HCT116 (cell line): Measurements from ENCODE around the gene SECISBP2. TPM values are rescaled to one million over a fixed set of nuclear protein-coding genes. Genes with fewer than 3 reads are reported as not detected.

Experiments
- ATAC-seq: fragments of 200-7000 bp; cut with Tn5 transposase; 2 replicates; pipeline ENCODE4 v1.9.1; 2020; ENCODE audit warnings: mild to moderate bottlenecking, moderate library complexity
- BruUV-seq: library from RNA; stranded (reverse); fragments of 400-500 nt; replicated peaks from 2 replicates; lab custom pipeline; 2021; lab: Mats Ljungman, UMichigan
- CTCF ChIA-PET: fragments of 300-600 bp; sonication (Branson Sonifier 250); formaldehyde crosslinking; loops from one replicate; lab custom pipeline; 2021; ENCODE audit warnings: antibody characterized with exemption; lab: Charles Lee
- POLR2A ChIA-PET: fragments of 300-600, 350-600 bp; sonication (Branson Sonifier 250); formaldehyde crosslinking; loops from one replicate; lab custom pipeline; 2021; ENCODE audit warnings: antibody characterized with exemption; lab: Charles Lee
- RAD21 ChIA-PET, 2 experiments: fragments of 300-600 bp; sonication (Branson Sonifier 250); formaldehyde crosslinking; loops; one replicate each; lab custom pipeline; 2023; ENCODE audit warnings: low total read pairs in 2 of 2; ENCODE audit not compliant: uncharacterized antibody in 2 of 2, unreplicated experiment in 2 of 2, low non-redundant PET in 1 of 2; lab: Charles Lee
- DNase-seq: peaks from one replicate; pipeline ENCODE4 v3.0.0-alpha.2; 2010; ENCODE audit warnings: low read depth, low spot score
- H2AFZ ChIP-seq: fragments of 200-600 bp; shearing (Covaris generic), sonication (generic); 2 replicates; pipeline ENCODE4 v1.6.1; 2017; ENCODE audit warnings: low read depth, mixed run types, mixed read lengths, antibody characterized with exemption, low read length; ENCODE audit not compliant: poor library complexity, severe bottlenecking
- H3K27ac ChIP-seq: 2 replicates; pipeline ENCODE4 v1.5.1; 2012; ENCODE audit warnings: low read depth, low read length
- H3K27me3 ChIP-seq: fragments of 200-600 bp; sonication (generic); 2 replicates; pipeline ENCODE4 v1.6.1; 2016; ENCODE audit warnings: mixed run types, low read length, mixed read lengths; ENCODE audit not compliant: insufficient read depth
- H3K36me3 ChIP-seq, 2 experiments: fragments of 200-500 bp in 1 of 2; fragments of 200-600 bp in 1 of 2; sonication (Bioruptor generic) in 1 of 2; sonication (generic) in 1 of 2; 2 replicates each; pipeline versions ENCODE4 v1.5.1 to v1.6.1; 2014 to 2016; ENCODE audit warnings: low read length in 2 of 2, inconsistent platforms in 1 of 2, mixed read lengths in 1 of 2, mixed run types in 1 of 2; ENCODE audit not compliant: insufficient read depth in 2 of 2, control insufficient read depth in 1 of 2
- H3K4me1 ChIP-seq, 2 experiments: fragments of 200-600 bp in 1 of 2; sonication (generic) in 1 of 2; 2 replicates each; pipeline versions ENCODE4 v1.5.1 to v1.6.1; 2012 to 2017; ENCODE audit warnings: low read length in 2 of 2, inconsistent platforms in 1 of 2, mild to moderate bottlenecking in 1 of 2, mixed read lengths in 1 of 2, mixed run types in 1 of 2, moderate library complexity in 1 of 2; ENCODE audit not compliant: insufficient read depth in 2 of 2, control insufficient read depth in 1 of 2
- H3K4me2 ChIP-seq: fragments of 200-600 bp; sonication (generic); 2 replicates; pipeline ENCODE4 v1.6.1; 2017; ENCODE audit warnings: mixed run types, low read length, mixed read lengths
- H3K4me3 ChIP-seq, 2 experiments: fragments of 200-600 bp in 1 of 2; sonication (generic) in 1 of 2; replicated peaks in 1 of 2; 2 replicates each; pipeline ENCODE4 v1.5.1; 2011 to 2016; ENCODE audit warnings: low read length in 2 of 2, control low read depth in 1 of 2, low read depth in 1 of 2, mild to moderate bottlenecking in 1 of 2, mixed read lengths in 1 of 2, mixed run types in 1 of 2
- H3K79me2 ChIP-seq: fragments of 200-600 bp; sonication (generic); 2 replicates; pipeline ENCODE4 v1.6.1; 2017; ENCODE audit warnings: mild to moderate bottlenecking, mixed run types, low read length, moderate library complexity, mixed read lengths; ENCODE audit not compliant: insufficient read depth
- H3K9ac ChIP-seq: fragments of 200-600 bp; sonication (generic); 2 replicates; pipeline ENCODE4 v1.6.1; 2016; ENCODE audit warnings: low read length, mixed read lengths
- H3K9me2 ChIP-seq: fragments of 200-600 bp; sonication (generic), shearing (Covaris generic); 2 replicates; pipeline ENCODE4 v1.6.1; 2017; ENCODE audit warnings: mixed run types, mild to moderate bottlenecking, moderate library complexity; ENCODE audit not compliant: insufficient read depth
- H3K9me3 ChIP-seq, 2 experiments: fragments of 200-500 bp in 1 of 2; fragments of 200-600 bp in 1 of 2; sonication (Bioruptor generic) in 1 of 2; sonication (generic) in 1 of 2; 2 replicates each; pipeline ENCODE4 v1.6.1; 2014 to 2017; ENCODE audit warnings: low read length in 2 of 2, mixed read lengths in 2 of 2, inconsistent platforms in 1 of 2, low read depth in 1 of 2, mild to moderate bottlenecking in 1 of 2, mixed run types in 1 of 2, moderate library complexity in 1 of 2; ENCODE audit not compliant: control insufficient read depth in 1 of 2, insufficient read depth in 1 of 2
- H4K20me1 ChIP-seq: fragments of 200-600 bp; sonication (generic), shearing (Covaris generic); 2 replicates; pipeline ENCODE4 v1.6.1; 2017; ENCODE audit warnings: mixed run types, mild to moderate bottlenecking, moderate library complexity; ENCODE audit not compliant: insufficient read depth
- ATF3 ChIP-seq: IDR thresholded peaks from 2 replicates; pipeline ENCODE4 v1.6.1; 2012
- CEBPB ChIP-seq: IDR thresholded peaks from 2 replicates; pipeline ENCODE4 v1.6.1; 2012; ENCODE audit warnings: low read depth
- CTCF ChIP-seq, 3 experiments: fragments of 200-600 bp in 1 of 3; sonication (generic) in 1 of 3; IDR thresholded peaks in 2 of 3; conservative IDR thresholded peaks in 1 of 3; 2 replicates each; pipeline ENCODE4 v1.5.1; 2012 to 2017; ENCODE audit warnings: low read depth in 2 of 3, low read length in 2 of 3, antibody characterized with exemption in 1 of 3, borderline replicate concordance in 1 of 3, control low read depth in 1 of 3, mild to moderate bottlenecking in 1 of 3, mixed read lengths in 1 of 3, mixed run types in 1 of 3, moderate library complexity in 1 of 3; ENCODE audit not compliant: insufficient read depth in 1 of 3
- EGR1 ChIP-seq: IDR thresholded peaks from 2 replicates; pipeline ENCODE4 v1.6.1; 2012; ENCODE audit warnings: low read depth
- MAX ChIP-seq: IDR thresholded peaks from 2 replicates; pipeline ENCODE4 v1.6.1; 2012
- POLR2AphosphoS5 ChIP-seq: IDR thresholded peaks from 2 replicates; pipeline ENCODE4 v1.6.1; 2011; ENCODE audit warnings: mild to moderate bottlenecking, low read depth, low read length, moderate library complexity
- RAD21 ChIP-seq: IDR thresholded peaks from 2 replicates; pipeline ENCODE4 v1.6.1; 2012; ENCODE audit warnings: low read depth, mild to moderate bottlenecking
- SRF ChIP-seq: IDR thresholded peaks from 2 replicates; pipeline ENCODE4 v1.6.1; 2012; ENCODE audit warnings: low read depth
- TCF7L2 ChIP-seq: IDR thresholded peaks from 2 replicates; pipeline ENCODE4 v1.7.0; 2011; ENCODE audit warnings: borderline replicate concordance, inconsistent platforms; ENCODE audit not compliant: insufficient read depth, insufficient read length; ENCODE audit errors: extremely low read depth
- YY1 ChIP-seq: IDR thresholded peaks from 2 replicates; pipeline ENCODE4 v1.6.1; 2011; ENCODE audit warnings: low read length, low read depth, moderate library complexity, mild to moderate bottlenecking; ENCODE audit not compliant: insufficient replicate concordance; ENCODE audit errors: extremely low read depth
- ZBTB33 ChIP-seq: IDR thresholded peaks from 2 replicates; pipeline ENCODE4 v1.6.1; 2011; ENCODE audit warnings: mild to moderate bottlenecking, low read length, moderate library complexity; ENCODE audit not compliant: insufficient replicate concordance; ENCODE audit errors: extremely low read depth
- ZNF274 ChIP-seq: fragments of 200-500 bp; sonication (Bioruptor generic); IDR thresholded peaks from 2 replicates; pipeline ENCODE4 v1.6.1; 2014; ENCODE audit warnings: mild to moderate bottlenecking, low read depth, low read length, inconsistent platforms
- intact Hi-C: fragments of 100-400 bp; cut with micrococcal nuclease; formaldehyde crosslinking; loops from 2 replicates; pipeline ENCODE4 v1.10.0; 2022
- total RNA-seq: library from RNA; stranded (reverse); gene quantifications from one replicate; pipeline ENCODE4 v1.2.1, GENCODE V29; 2021; ENCODE audit not compliant: unreplicated experiment

Gene SECISBP2
- total RNA-seq, 1 experiment from 2014 or later: 41.6 TPM

- Histone ChIP-seq H3K9me2 (no peaks in the 10 kb centered on the region), H3K4me2 (no peak overlapping the region), H3K27me3 (no peaks in the 10 kb centered on the region), H4K20me1 (no peaks in the 10 kb centered on the region), H3K36me3 (no peaks in the 10 kb centered on the region), H3K9ac (no peak overlapping the region), H3K4me3 (no peak overlapping the region), H3K79me2 (no peaks in the 10 kb centered on the region), H2AFZ (no peak overlapping the region), H3K9me3 (no peaks in the 10 kb centered on the region), H3K4me1 (peaks cover 0 to 6% of the 10 kb centered on the region in 2 experiments; a peak in 1 of 4 replicates), H3K27ac (no peak overlapping the region)
- TF ChIP-seq SRF (no peak), RAD21 (no peak), ATF3 (no peak), POLR2AphosphoS5 (no peak), CEBPB (no peak), ZNF274 (no peak), ZBTB33 (no peak), CTCF (IDR thresholded peaks at IDR 0.05 in 2 of 3, conservative IDR thresholded peaks at IDR 0.05 in 1 of 3; ENCODE audit: borderline replicate concordance in 1 of 3, insufficient read depth in 1 of 3, low read depth in 2 of 3, low read length in 2 of 3) (no peak), MAX (no peak), EGR1 (no peak), TCF7L2 (no peak), YY1 (no peak)
- DNase-seq (no peak), ATAC-seq (no peak)
- intact Hi-C loops: no loop called here
- BruUV-seq: no TSS peak
- RAD21 ChIA-PET: no interaction called here
- POLR2A ChIA-PET: no interaction called here
- CTCF ChIA-PET: no interaction called here
Measured at GRCh38 chr9:89404074-89404473, 85.8 kb downstream of the SECISBP2 start.
